HL-60 (cell line): Measurements from ENCODE around the gene ZDHHC24.

Experiments used
- DNase-seq, 2 experiments: peaks; one replicate each; pipeline ENCODE4 v3.0.0-alpha.2; 2010 to 2020; ENCODE audit warnings: low read depth in 1 of 2, low spot score in 1 of 2
- H3K27ac ChIP-seq: fragments of 250-450 bp; sonication (Bioruptor Pico); replicated peaks from 2 replicates; pipeline ENCODE4 v1.5.1; 2020; ENCODE audit warnings: mild to moderate bottlenecking, moderate library complexity
- H3K27me3 ChIP-seq: fragments of 250-450 bp; sonication (Bioruptor Pico); 2 replicates; pipeline ENCODE4 v1.5.1; 2021; ENCODE audit warnings: mild to moderate bottlenecking, moderate library complexity; ENCODE audit not compliant: insufficient read depth, poor library complexity, severe bottlenecking
- H3K4me3 ChIP-seq: replicated peaks from 2 replicates; pipeline ENCODE4 v1.5.1; 2011; ENCODE audit warnings: mild to moderate bottlenecking, control low read depth, low read length; ENCODE audit not compliant: insufficient read depth
- GABPA ChIP-seq: IDR thresholded peaks from 2 replicates; pipeline ENCODE4 v1.6.1; 2012; ENCODE audit warnings: low read depth
- POLR2AphosphoS5 ChIP-seq: IDR thresholded peaks from 2 replicates; pipeline ENCODE4 v1.6.1; 2012; ENCODE audit warnings: low read depth
- SPI1 ChIP-seq: IDR thresholded peaks from 2 replicates; pipeline ENCODE4 v1.6.1; 2012; ENCODE audit warnings: low read depth, mild to moderate bottlenecking, borderline replicate concordance
- TF ChIP-seq, protein P1 (sequence below): IDR thresholded peaks from one replicate; pipeline ENCODE4 v1.5.1; 2011; ENCODE audit warnings: low read length, control low read depth, inconsistent platforms; ENCODE audit not compliant: insufficient read depth
- TF ChIP-seq, protein P2 (sequence below): IDR thresholded peaks from 2 replicates; pipeline ENCODE4 v1.6.1; 2012; ENCODE audit warnings: low read depth; ENCODE audit not compliant: insufficient replicate concordance

The ZDHHC24 gene

DNA sequence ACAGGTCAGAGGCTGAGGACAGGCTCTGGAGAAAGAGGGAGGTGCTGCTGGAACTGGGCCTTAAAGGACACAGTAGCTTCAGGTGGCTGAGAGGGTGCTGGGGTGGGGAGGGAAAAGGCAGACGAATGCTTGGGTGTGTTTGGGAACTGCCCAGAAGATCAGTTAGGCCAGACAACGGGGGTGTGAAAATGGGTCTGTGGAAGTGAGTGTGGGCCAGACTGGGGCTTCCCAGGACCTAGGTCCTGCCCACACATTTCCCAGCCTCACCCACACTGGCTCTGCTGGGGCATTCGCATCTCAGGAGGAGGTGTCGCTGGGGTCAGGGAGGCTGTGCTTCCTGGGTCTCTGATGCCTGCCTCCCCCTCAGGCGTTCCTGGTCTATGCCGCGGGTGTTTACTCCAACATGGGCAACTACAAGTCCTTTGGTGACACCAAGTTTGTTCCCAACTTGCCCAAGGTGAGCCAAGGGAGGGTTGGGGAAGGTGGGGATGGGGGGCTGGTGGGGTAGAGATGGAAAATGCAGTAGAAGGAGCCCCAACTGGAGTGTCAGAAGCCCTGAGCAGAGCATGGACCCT is 61.0 kb downstream of the ZDHHC24 start:
- DNase-seq = no peak
- Histone ChIP-seq H3K27me3 (no peaks in the 10 kb centered on the region), H3K4me3 (no peak overlapping the region), H3K27ac (no peak overlapping the region)
- TF ChIP-seq POLR2AphosphoS5 = no peak
- TF ChIP-seq, protein P1, sequence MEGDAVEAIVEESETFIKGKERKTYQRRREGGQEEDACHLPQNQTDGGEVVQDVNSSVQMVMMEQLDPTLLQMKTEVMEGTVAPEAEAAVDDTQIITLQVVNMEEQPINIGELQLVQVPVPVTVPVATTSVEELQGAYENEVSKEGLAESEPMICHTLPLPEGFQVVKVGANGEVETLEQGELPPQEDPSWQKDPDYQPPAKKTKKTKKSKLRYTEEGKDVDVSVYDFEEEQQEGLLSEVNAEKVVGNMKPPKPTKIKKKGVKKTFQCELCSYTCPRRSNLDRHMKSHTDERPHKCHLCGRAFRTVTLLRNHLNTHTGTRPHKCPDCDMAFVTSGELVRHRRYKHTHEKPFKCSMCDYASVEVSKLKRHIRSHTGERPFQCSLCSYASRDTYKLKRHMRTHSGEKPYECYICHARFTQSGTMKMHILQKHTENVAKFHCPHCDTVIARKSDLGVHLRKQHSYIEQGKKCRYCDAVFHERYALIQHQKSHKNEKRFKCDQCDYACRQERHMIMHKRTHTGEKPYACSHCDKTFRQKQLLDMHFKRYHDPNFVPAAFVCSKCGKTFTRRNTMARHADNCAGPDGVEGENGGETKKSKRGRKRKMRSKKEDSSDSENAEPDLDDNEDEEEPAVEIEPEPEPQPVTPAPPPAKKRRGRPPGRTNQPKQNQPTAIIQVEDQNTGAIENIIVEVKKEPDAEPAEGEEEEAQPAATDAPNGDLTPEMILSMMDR = no peak
- no peak for TF ChIP-seq SPI1
- TF ChIP-seq, protein P2, sequence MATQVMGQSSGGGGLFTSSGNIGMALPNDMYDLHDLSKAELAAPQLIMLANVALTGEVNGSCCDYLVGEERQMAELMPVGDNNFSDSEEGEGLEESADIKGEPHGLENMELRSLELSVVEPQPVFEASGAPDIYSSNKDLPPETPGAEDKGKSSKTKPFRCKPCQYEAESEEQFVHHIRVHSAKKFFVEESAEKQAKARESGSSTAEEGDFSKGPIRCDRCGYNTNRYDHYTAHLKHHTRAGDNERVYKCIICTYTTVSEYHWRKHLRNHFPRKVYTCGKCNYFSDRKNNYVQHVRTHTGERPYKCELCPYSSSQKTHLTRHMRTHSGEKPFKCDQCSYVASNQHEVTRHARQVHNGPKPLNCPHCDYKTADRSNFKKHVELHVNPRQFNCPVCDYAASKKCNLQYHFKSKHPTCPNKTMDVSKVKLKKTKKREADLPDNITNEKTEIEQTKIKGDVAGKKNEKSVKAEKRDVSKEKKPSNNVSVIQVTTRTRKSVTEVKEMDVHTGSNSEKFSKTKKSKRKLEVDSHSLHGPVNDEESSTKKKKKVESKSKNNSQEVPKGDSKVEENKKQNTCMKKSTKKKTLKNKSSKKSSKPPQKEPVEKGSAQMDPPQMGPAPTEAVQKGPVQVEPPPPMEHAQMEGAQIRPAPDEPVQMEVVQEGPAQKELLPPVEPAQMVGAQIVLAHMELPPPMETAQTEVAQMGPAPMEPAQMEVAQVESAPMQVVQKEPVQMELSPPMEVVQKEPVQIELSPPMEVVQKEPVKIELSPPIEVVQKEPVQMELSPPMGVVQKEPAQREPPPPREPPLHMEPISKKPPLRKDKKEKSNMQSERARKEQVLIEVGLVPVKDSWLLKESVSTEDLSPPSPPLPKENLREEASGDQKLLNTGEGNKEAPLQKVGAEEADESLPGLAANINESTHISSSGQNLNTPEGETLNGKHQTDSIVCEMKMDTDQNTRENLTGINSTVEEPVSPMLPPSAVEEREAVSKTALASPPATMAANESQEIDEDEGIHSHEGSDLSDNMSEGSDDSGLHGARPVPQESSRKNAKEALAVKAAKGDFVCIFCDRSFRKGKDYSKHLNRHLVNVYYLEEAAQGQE = no peak
- TF ChIP-seq GABPA = no peak

DNA sequence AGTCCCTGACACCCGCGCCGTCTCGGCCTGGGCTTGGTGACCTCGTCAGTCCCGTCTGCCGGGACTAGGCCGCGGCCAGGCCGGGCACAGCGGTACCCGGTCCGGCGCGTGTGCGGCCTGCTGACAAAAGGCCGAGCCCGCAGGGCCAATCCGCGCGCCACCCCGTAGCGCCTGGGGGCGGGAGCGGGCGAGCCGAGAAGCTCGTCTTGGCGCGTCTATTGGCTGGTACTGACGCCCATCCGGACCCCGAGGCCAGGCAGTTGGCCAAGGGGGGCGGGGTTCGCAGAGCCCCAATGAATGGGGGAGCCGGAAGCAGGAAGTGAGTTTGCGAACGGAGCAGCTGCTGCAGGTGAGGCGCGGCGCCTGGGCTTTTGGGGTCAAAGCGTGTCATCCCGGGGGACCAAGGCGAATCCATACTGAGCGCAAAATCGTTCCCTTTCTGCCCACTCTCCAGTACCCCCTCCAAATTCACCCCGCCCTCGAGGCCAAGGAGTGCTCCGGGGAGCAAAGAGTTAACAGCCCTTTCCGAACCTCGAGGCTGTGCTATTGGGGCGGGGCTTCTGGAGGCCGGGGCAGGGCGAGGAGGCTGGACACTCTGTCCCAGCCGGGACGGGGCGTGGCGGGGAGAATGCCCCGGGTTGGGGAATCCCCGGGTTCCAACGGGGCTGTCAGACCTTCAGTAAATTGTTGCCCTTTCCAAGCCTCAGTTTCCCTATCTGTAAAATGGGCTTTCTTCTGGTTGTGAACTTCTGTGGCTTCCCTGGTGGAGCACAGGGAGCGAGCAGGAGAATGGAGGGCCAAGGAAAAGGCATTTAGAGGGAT is 65.5 kb downstream of the ZDHHC24 start, which contains the start of gene DPP3:
Gene DPP3 (plus strand): TSS at position 318 of the 822 bp plus-strand sequence. CDS start 1,767 bp downstream, outside the sequence.
- H3K4me3 ChIP-seq = peak within 1 kb of the TSS; percentile 78
- TF ChIP-seq, protein P1 = no peak
- TF ChIP-seq POLR2AphosphoS5 (peak; percentile 84), GABPA (peak; percentile 66), SPI1 (peak; percentile 36; the same call in 1 of the 2 replicates)
- TF ChIP-seq, protein P2 = peak; percentile 30
- peak within 1 kb of the TSS; percentile 87 for H3K27ac ChIP-seq
- H3K27me3 ChIP-seq = no peaks in the 10 kb centered on the region
- DNase-seq = peak; percentile 95 to 98

DNA sequence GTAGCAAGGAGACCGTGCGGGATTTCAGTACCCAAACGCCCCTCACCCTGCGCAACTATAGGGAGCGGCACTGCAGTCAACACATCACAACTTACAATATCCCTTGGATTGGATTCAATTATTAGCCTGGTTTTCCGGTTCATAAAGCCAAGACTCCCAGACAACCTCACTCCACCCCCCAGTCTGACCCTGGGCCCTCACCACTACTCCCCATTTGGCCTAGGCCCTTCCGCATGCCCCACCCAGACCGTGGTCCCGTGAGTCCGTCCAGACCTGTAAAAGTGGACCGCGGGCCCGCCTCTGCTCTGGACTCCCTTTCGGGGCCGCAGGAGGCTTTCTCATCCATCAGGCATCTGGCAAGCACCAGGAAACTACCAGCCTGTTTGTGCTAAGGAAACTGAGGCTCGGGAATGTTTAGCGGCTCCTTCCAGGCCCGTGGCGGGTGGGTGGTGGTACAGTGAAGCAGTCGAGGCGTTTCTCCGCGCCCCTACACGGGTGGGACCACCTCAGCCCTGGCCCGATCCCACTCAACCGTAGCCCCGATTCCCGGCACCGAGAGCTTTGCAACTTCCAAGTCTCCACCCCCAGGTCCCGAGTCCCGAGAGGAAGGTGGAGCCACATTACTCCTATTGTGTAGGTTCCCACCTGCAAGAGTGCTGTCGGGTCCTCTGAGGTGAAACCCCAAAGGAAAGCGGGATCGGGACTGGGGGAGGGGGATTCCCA is 66.3 kb downstream of the ZDHHC24 start:
- Histone ChIP-seq H3K4me3 (peak overlapping the region; percentile 78), H3K27me3 (no peaks in the 10 kb centered on the region), H3K27ac (peak overlapping the region; percentile 87)
- DNase-seq = no peak
- TF ChIP-seq, protein P1 = no peak
- TF ChIP-seq, protein P2 = peak; percentile 4
